ENCODE measurements around the gene FOXA1. TPM values are rescaled to one million over a fixed set of nuclear protein-coding genes. Genes with fewer than 3 reads are reported as not detected.

FOXA1 gene
- total RNA-seq, 4 donors from 2014 or later, result 4.8 to 14.4 (median 8.3) TPM

DNA sequence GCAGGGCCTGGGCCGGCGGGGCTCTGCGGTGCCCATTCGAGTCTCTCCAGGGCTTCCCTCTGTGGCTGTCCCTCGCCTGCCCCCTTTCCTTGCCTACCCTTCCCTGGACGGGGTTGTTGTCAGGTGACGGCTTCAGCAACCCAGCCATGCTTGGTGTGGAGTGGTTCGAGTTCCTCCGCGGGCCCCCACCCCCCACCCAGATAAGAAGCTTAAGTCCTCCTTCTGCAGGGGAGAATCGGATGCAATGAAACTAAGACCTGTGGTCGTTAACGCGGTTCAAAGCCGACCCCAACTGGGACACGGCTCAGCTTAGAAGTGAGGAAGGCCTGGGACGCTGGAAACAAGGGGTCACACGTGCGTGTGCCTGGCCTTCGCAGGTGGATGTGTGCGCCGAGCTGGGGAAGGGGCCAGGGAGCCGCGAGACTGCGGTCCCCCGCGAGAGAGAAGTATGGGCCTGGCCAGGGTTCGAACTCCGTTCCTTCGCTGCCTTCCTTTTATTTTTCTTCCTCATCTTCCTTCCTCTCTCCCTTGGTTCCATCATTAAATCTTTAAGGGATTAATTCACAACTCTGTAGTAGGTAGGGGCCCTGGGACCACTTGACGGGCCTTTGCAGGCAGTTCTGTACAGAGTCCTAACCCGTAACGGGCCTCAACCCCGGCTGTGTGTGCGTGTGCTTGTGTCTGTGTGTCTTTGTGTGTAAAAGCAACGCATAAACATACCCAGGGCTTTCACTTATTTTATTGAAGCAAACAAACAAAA is 3.9 kb upstream of the FOXA1 start:
- Histone ChIP-seq H3K4me1 (peaks cover 45% of the 10 kb centered on the region), H3K4me3 (peak overlapping the region; percentile 35)

GRCh38 chr14:37597914-37598746 is 3.1 kb upstream of the FOXA1 start:
- Histone ChIP-seq H3K27ac (no peak overlapping the region), H3K36me3 (no peaks in the 10 kb centered on the region), H3K4me3 (peak overlapping the region; percentile 35), H3K27me3 (peaks cover 96% of the 10 kb centered on the region), H3K4me1 (peaks cover 47% of the 10 kb centered on the region), H3K9me3 (no peaks in the 10 kb centered on the region)
- peak in 1 of 2 donors; percentile 60 for DNase-seq (ENCODE audit: low spot score in 2 of 2)
- TF ChIP-seq POLR2A (IDR thresholded peaks at IDR 0.05), result no peak
- TF ChIP-seq, protein P1, sequence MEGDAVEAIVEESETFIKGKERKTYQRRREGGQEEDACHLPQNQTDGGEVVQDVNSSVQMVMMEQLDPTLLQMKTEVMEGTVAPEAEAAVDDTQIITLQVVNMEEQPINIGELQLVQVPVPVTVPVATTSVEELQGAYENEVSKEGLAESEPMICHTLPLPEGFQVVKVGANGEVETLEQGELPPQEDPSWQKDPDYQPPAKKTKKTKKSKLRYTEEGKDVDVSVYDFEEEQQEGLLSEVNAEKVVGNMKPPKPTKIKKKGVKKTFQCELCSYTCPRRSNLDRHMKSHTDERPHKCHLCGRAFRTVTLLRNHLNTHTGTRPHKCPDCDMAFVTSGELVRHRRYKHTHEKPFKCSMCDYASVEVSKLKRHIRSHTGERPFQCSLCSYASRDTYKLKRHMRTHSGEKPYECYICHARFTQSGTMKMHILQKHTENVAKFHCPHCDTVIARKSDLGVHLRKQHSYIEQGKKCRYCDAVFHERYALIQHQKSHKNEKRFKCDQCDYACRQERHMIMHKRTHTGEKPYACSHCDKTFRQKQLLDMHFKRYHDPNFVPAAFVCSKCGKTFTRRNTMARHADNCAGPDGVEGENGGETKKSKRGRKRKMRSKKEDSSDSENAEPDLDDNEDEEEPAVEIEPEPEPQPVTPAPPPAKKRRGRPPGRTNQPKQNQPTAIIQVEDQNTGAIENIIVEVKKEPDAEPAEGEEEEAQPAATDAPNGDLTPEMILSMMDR (IDR thresholded peaks at IDR 0.05), result no peak
- TF ChIP-seq POLR2AphosphoS5 (IDR thresholded peaks at IDR 0.05), result no peak
- no peak for TF ChIP-seq EP300 (IDR thresholded peaks at IDR 0.05)
- 11% methylated on average over 36 of the region's 50 CpGs for WGBS

More for the DNA sequence above, 3.9 kb upstream of the FOXA1 start:
- no peak for DNase-seq (ENCODE audit: low spot score in 2 of 2)
- Histone ChIP-seq H3K27me3 (peaks cover 96% of the 10 kb centered on the region), H3K9me3 (no peaks in the 10 kb centered on the region), H3K36me3 (no peaks in the 10 kb centered on the region), H3K27ac (no peak overlapping the region)
- TF ChIP-seq EP300 (IDR thresholded peaks at IDR 0.05) (no peak), POLR2AphosphoS5 (IDR thresholded peaks at IDR 0.05) (no peak), POLR2A (IDR thresholded peaks at IDR 0.05) (no peak)
- TF ChIP-seq, protein P1 (IDR thresholded peaks at IDR 0.05), result no peak
- WGBS, result 16% methylated on average over 29 of the region's 36 CpGs

DNA sequence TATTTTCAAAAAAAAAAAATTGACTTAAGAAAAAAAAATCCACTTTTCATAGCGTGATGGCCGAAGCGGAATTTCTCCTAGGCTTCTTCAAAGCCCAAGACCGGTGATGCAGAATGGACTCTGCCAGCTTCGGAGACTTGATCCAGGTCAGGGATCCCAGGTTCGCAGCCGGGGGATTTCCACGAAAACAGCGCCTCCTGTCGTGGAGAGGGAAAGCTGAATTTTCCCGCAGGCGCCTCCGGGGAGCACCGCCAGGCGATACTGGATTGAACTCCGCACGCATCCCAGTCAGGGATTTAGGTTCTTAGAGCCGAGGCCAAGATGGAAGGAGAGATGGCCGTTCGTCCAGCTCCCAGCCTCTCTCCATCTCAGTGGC is 2.5 kb upstream of the FOXA1 start:
- Histone ChIP-seq H3K27me3 (peaks cover 96% of the 10 kb centered on the region), H3K9me3 (no peaks in the 10 kb centered on the region), H3K4me3 (no peak overlapping the region), H3K4me1 (peaks cover 47% of the 10 kb centered on the region), H3K36me3 (no peaks in the 10 kb centered on the region), H3K27ac (no peak overlapping the region)
- peak in 1 of 2 donors; percentile 61 for DNase-seq (ENCODE audit: low spot score in 2 of 2)
- 13% methylated on average over 19 of the region's 20 CpGs for WGBS
- TF ChIP-seq POLR2AphosphoS5 (IDR thresholded peaks at IDR 0.05) (no peak), POLR2A (IDR thresholded peaks at IDR 0.05) (no peak), EP300 (IDR thresholded peaks at IDR 0.05) (no peak)
- TF ChIP-seq, protein P1 (IDR thresholded peaks at IDR 0.05), result peak in 1 of 2 donors; percentile 11

GRCh38 chr14:37596790-37597472 is 1.9 kb upstream of the FOXA1 start:
- H3K36me3 ChIP-seq, result no peaks in the 10 kb centered on the region
- TF ChIP-seq POLR2AphosphoS5 (IDR thresholded peaks at IDR 0.05) (no peak), EP300 (IDR thresholded peaks at IDR 0.05) (no peak), POLR2A (IDR thresholded peaks at IDR 0.05) (no peak)
- TF ChIP-seq, protein P1 (IDR thresholded peaks at IDR 0.05), result no peak
- H3K9me3 ChIP-seq, result no peaks in the 10 kb centered on the region
- H3K27ac ChIP-seq, result no peak overlapping the region
- peaks cover 51% of the 10 kb centered on the region for H3K4me1 ChIP-seq
- WGBS, result 20% methylated on average over 7 of the region's 7 CpGs
- no peak for DNase-seq (ENCODE audit: low spot score in 2 of 2)
- H3K27me3 ChIP-seq, result peaks cover 96% of the 10 kb centered on the region
- no peak overlapping the region for H3K4me3 ChIP-seq
